Measurements from ENCODE around the gene CASZ1.

Gene CASZ1

GRCh38 chr1:10616696-10617095 is 179.8 kb downstream of the CASZ1 start:
- no peak for DNase-seq

- no peak for DNase-seq
Observed at GRCh38 chr1:10615932-10616671, 180.3 kb downstream of the CASZ1 start.

- DNase-seq, result no peak
Observed at GRCh38 chr1:10615332-10615731, 181.1 kb downstream of the CASZ1 start.

GRCh38 chr1:10614377-10615225 is 181.8 kb downstream of the CASZ1 start:
- no peak for DNase-seq

GRCh38 chr1:10613861-10614260 is 182.6 kb downstream of the CASZ1 start:
- no peak for DNase-seq

GRCh38 chr1:10613340-10613739 is 183.1 kb downstream of the CASZ1 start:
- no peak for DNase-seq

GRCh38 chr1:10612436-10613160 is 183.8 kb downstream of the CASZ1 start:
- DNase-seq, result no peak

GRCh38 chr1:10610901-10611600 is 185.4 kb downstream of the CASZ1 start:
- no peak for DNase-seq

- no peak for DNase-seq
Observed at GRCh38 chr1:10608690-10609089, 187.8 kb downstream of the CASZ1 start.

- no peak for DNase-seq
Observed at GRCh38 chr1:10607228-10607627, 189.2 kb downstream of the CASZ1 start.

- DNase-seq, result no peak
Observed at GRCh38 chr1:10606064-10606463, 190.4 kb downstream of the CASZ1 start.

- no peak for DNase-seq
Observed at GRCh38 chr1:10604966-10605365, 191.5 kb downstream of the CASZ1 start.

- no peak for DNase-seq
Observed at GRCh38 chr1:10602936-10603335, 193.5 kb downstream of the CASZ1 start.

GRCh38 chr1:10601342-10602070 is 194.9 kb downstream of the CASZ1 start:
- DNase-seq, result no peak

- no peak for DNase-seq
Observed at GRCh38 chr1:10599194-10599861, 197.1 kb downstream of the CASZ1 start.

- DNase-seq, result no peak
Observed at GRCh38 chr1:10598389-10598702, 198.1 kb downstream of the CASZ1 start.

- no peak for DNase-seq
Observed at GRCh38 chr1:10597492-10598388, 198.7 kb downstream of the CASZ1 start.

- DNase-seq, result no peak
Observed at GRCh38 chr1:10596780-10597179, 199.7 kb downstream of the CASZ1 start.

- DNase-seq, result no peak
Observed at GRCh38 chr1:10594595-10595223, 201.7 kb downstream of the CASZ1 start.

GRCh38 chr1:10593750-10594149 is 202.7 kb downstream of the CASZ1 start:
- no peak for DNase-seq
